Brain microvascular endothelial cell (primary cell): ENCODE data around the gene C1orf56.

Source experiments
- DNase-seq: peaks from one replicate; pipeline ENCODE4 v3.0.0-alpha.2; 2020
- H3K27ac ChIP-seq: fragments of 250-450 bp; sonication (Bioruptor Pico); 2 replicates; pipeline ENCODE4 v1.5.1; 2020; ENCODE audit warnings: mild to moderate bottlenecking, moderate library complexity
- H3K27me3 ChIP-seq: fragments of 250-450 bp; sonication (Bioruptor Pico); replicated peaks from 2 replicates; pipeline ENCODE4 v1.5.1; 2020; ENCODE audit warnings: mild to moderate bottlenecking
- H3K36me3 ChIP-seq: fragments of 250-450 bp; sonication (Bioruptor Pico); replicated peaks from 2 replicates; pipeline ENCODE4 v1.5.1; 2020; ENCODE audit warnings: mild to moderate bottlenecking
- H3K4me3 ChIP-seq: 2 replicates; pipeline ENCODE4 v1.5.1; 2011; ENCODE audit warnings: low read depth, mild to moderate bottlenecking, control low read depth, low read length, moderate library complexity
- in situ Hi-C: cut with HindIII; loops from 2 replicates; pipeline ENCODE4 v1.10.0; 2017; ENCODE audit warnings: low sequenced_read_pairs, low pct_ligation_motif_present
- TF ChIP-seq, protein P1 (sequence below): IDR thresholded peaks from 2 replicates; pipeline ENCODE4 v1.5.1; 2011; ENCODE audit warnings: low read depth, mild to moderate bottlenecking, moderate library complexity, low read length, control low read depth, inconsistent platforms; ENCODE audit errors: missing control alignments

The C1orf56 gene

DNA sequence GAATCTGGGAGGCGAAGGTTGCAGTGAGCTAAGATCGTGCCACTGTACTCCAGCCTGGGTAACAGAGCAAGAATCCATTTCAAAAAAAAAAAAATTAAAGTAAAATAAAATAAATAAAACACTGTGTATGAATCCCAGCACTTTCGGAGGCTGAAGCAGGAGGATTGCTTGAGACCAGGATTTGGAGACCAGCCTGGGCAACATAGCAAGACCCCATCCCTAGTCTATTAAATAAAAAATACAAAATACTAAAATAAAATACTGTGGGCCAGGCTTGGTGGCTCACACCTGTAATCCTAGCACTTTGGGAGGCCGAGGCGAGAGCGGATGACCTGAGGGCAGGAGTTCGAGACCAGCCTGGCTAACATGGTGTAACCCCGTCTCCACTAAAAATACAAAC lies 15.4 kb upstream of the C1orf56 start:
- Histone ChIP-seq H3K27ac (no peak overlapping the region), H3K36me3 (peaks cover 25% of the 10 kb centered on the region), H3K4me3 (no peak overlapping the region), H3K27me3 (no peaks in the 10 kb centered on the region)
- DNase-seq: no peak
- in situ Hi-C loops: no loop called here
- TF ChIP-seq, protein P1, sequence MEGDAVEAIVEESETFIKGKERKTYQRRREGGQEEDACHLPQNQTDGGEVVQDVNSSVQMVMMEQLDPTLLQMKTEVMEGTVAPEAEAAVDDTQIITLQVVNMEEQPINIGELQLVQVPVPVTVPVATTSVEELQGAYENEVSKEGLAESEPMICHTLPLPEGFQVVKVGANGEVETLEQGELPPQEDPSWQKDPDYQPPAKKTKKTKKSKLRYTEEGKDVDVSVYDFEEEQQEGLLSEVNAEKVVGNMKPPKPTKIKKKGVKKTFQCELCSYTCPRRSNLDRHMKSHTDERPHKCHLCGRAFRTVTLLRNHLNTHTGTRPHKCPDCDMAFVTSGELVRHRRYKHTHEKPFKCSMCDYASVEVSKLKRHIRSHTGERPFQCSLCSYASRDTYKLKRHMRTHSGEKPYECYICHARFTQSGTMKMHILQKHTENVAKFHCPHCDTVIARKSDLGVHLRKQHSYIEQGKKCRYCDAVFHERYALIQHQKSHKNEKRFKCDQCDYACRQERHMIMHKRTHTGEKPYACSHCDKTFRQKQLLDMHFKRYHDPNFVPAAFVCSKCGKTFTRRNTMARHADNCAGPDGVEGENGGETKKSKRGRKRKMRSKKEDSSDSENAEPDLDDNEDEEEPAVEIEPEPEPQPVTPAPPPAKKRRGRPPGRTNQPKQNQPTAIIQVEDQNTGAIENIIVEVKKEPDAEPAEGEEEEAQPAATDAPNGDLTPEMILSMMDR: no peak

DNA sequence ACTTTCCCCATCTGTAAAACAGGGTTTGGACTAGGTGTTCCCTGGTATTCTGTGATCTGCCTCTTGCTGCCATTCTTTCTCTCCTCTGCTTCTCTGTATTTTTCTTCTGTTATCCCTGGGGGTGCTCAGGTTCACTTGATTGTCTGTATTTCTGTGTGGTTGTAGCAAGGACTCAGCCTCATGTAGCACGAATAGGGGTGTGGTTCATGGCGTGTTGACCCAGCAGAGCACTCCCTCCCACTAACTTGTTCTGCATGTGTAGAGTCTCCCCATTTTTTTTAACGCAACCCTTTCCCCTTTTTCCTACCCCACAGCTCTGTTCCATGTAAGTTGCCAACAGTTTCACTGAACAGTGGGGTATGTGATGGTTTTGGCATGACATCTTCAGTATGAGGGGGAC lies 12.4 kb upstream of the C1orf56 start:
- H3K4me3 ChIP-seq: no peak overlapping the region
- no peak overlapping the region for H3K27ac ChIP-seq
- no peak for DNase-seq
- no peaks in the 10 kb centered on the region for H3K27me3 ChIP-seq
- in situ Hi-C loops: no loop called here
- peaks cover 16% of the 10 kb centered on the region for H3K36me3 ChIP-seq
- TF ChIP-seq, protein P1: no peak

DNA sequence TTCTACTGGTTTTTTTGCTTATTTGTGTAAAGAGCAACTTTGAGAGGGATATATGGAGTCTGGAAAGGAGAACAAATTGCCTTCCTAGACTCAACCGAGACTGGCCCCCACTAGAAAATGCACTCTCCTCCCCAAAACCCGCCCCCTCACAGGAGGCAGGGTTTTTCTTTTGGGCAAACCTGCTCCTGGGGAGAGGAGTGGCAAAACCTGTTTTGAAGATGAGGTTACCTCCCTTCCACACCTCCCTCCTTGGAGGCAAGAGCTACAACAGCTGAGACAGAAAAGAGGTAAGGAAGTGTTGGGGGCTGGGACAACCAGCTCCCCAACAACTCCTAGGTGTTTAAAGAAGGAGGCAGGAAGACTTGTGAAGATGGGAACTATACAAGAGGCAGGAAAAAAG lies 11.2 kb upstream of the C1orf56 start, which contains the start of gene BNIPL:
Gene BNIPL (plus strand): TSS at position 231 of the 400 bp plus-strand sequence. CDS start 140 bp downstream, at position 371.
- no peak for DNase-seq
- H3K36me3 ChIP-seq: peaks cover 8% of the 10 kb centered on the region
- H3K27ac ChIP-seq: no peak within 1 kb of the TSS
- H3K27me3 ChIP-seq: no peaks in the 10 kb centered on the region
- in situ Hi-C loops: no loop called here
- TF ChIP-seq, protein P1: no peak
- H3K4me3 ChIP-seq: no peak within 1 kb of the TSS

DNA sequence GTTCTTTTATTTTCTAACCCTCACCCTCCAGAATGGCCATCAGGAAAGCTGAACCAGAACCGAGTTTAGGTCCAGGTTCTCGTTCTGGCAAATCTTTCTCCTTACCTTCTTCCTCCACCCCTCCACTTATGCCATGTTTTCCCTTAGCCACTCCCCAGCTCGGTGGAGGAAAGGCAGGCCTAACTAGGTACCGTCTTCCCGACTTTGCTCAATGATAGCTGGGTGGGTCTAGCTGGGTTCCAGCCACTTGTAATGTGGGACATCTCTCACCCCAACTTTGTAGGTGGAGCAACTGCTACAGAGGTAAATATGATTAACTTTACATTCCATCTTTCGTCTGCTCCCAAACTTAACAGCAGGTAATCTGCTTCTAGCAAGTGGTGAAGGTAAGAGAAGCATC lies 10.5 kb upstream of the C1orf56 start:
- Histone ChIP-seq H3K27ac (no peak overlapping the region), H3K4me3 (no peak overlapping the region), H3K36me3 (peaks cover 6% of the 10 kb centered on the region), H3K27me3 (no peaks in the 10 kb centered on the region)
- TF ChIP-seq, protein P1: no peak
- no peak for DNase-seq
- in situ Hi-C loops: no loop called here

DNA sequence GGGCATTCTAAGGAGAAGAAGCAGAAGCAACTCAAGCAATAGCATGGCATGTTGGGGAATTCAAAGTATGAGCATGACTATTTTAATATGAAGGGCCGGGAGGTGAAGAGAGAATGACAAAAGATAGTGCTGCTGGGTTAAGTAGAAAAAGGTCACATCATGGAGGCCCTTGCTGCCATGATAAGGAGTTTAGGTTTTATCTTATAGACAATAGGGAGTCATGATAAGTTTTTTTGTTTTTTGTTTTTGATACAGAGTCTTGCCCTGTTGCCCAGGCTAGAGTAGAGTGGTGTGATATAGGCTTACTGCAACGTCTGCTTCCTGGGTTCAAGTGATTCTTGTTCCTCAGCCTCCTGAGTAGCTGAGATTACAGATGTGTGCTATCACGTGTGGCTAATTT lies 8.0 kb upstream of the C1orf56 start:
- no peak for DNase-seq
- no peak overlapping the region for H3K27ac ChIP-seq
- TF ChIP-seq, protein P1: no peak
- in situ Hi-C loops: no loop called here
- H3K36me3 ChIP-seq: peaks cover 3% of the 10 kb centered on the region
- H3K4me3 ChIP-seq: no peak overlapping the region
- H3K27me3 ChIP-seq: no peaks in the 10 kb centered on the region

DNA sequence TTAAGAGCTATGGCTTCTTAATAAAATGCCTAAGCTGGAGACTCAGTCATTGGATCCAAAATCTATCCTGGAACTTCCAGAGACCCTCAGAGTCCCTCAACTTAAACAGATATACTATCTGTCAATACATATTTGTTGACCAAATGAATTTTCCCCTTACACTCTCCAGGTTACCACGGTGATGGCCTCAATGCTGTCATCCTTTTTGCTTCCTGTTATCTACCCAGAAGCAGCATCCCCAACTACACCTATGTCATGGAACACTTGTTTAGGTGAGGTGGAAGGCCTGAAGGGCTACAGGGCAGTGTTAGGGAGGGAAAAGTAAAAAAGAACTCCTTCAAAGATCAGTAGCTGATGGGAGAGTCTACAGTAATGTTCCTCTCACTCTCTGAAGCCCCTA lies 4.4 kb upstream of the C1orf56 start:
- in situ Hi-C loops: no loop called here

More for the DNA sequence above, 4.4 kb upstream of the C1orf56 start:
- Histone ChIP-seq H3K4me3 (no peak overlapping the region), H3K36me3 (no peaks in the 10 kb centered on the region), H3K27me3 (no peaks in the 10 kb centered on the region), H3K27ac (no peak overlapping the region)
- TF ChIP-seq, protein P1: no peak
- no peak for DNase-seq
